Small intestine (tissue), 4 donors: Measurements from ENCODE around the gene ZSWIM6. TPM values are rescaled to one million over a fixed set of nuclear protein-coding genes. Genes with fewer than 3 reads are reported as not detected.

Source experiments
- polyA plus RNA-seq, 4 donors: library from polyadenylated mRNA; stranded (reverse) in 3 of 4; unstranded in 1 of 4; fragments of 200-250 nt in 3 of 4; fragments of 120-200 nt in 1 of 4; gene quantifications; one replicate each; pipeline versions ENCODE4 v1.2.1 to v1.2.3, GENCODE V29; 2013
- donor health status: healthy with polysubstance abuse.
- donor health status: Bipolar disorder and iron deficiency.
- donor health status: healthy.

Gene ZSWIM6
- polyA plus RNA-seq, 4 donors = 3.2 to 14.6 (median 4.2) TPM

Other genes with a start within 250 kb of the ZSWIM6 start
- 10 to 100 TPM; 43.2 to 89.3 (median 56.2) TPM for gene SMIM15, start 169.8 kb upstream of the ZSWIM6 start, polyA plus RNA-seq